MM.1S (cell line): ENCODE measurements around the gene CARHSP1.

Experiments used
- CTCF ChIP-seq: fragments of 300-600 bp; sonication (generic); IDR thresholded peaks from 2 replicates; pipeline ENCODE4 v1.5.1; 2016; ENCODE audit warnings: antibody characterized with exemption, low read length, mixed read lengths
- EZH2 ChIP-seq: fragments of 300-600 bp; sonication (generic); optimal IDR thresholded peaks from 2 replicates; pipeline ENCODE3; 2017; ENCODE audit warnings: low read depth, mild to moderate bottlenecking, antibody characterized with exemption, low read length, mixed read lengths
- EZH2phosphoT487 ChIP-seq: fragments of 300-600 bp; sonication (generic); IDR thresholded peaks from 2 replicates; pipeline ENCODE4 v1.6.1; 2018; ENCODE audit warnings: antibody characterized with exemption, low read length

- no peak for TF ChIP-seq CTCF
- no peak for TF ChIP-seq EZH2
- no peak for TF ChIP-seq EZH2phosphoT487
Measured at GRCh38 chr16:8874388-8874787, 5.6 kb upstream of the CARHSP1 start.
